ENCODE measurements around the gene GOT1. TPM values are rescaled to one million over a fixed set of nuclear protein-coding genes. Genes with fewer than 3 reads are reported as not detected.
A peak's percentile ranks its signal among the peaks of the same experiment; 100 is the strongest.

GOT1 gene
- total RNA-seq: 10 to 100 TPM in 3 of 4 donors, 1 to 10 TPM in 1; 8.6 to 19.9 (median 12.1) TPM

DNA sequence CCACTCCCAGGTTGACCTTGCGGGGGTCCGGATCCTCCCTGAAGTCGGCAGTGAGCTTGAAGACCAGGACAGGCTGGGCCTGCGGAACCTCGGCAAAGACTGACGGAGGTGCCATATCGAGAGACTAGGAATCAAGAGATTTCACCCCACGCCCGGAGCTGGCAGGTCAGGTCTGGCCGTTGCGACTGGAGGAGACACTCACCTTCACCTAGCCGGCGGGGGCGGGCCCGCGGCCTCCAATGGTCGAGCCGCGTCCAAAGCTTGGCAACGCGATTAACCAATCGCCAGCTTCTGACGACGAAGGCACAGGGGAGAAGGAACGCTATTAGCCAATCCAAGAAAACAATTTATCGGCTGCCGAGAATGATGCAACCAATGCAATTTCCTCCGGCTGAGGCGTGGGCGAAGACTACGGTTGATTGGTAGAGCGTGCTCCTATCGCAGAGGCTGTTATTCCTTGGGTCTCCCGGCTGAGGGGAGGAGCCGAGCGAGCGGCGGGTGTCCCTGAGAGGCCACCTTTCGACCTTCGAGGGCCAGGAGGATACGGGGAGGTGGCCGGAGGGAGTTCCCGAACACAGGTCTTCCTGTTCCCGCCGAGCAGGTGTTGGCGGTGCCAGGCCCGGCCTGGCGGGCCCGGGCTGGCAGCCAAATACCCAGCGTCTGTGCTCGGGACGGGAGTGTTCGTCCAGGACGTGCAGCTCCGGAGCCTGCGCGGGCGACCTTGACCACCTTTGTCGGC lies at the start of gene GOT1:
Gene GOT1, minus strand, starts transcription at position 174 of the 739 bp plus-strand sequence. Its CDS starts 59 bp downstream, at position 115.
- 1% methylated on average over 35 to 36 of the region's 59 CpGs for WGBS, 2 donors
- no peaks in the 10 kb centered on the region for H3K9me3 ChIP-seq
- peaks cover 0 to 21% (median 9%) of the 10 kb centered on the region in 4 donors for H3K4me1 ChIP-seq
- H3K4me3 ChIP-seq: peak within 1 kb of the TSS; percentile 63 to 85 (median 71)
- no peaks in the 10 kb centered on the region for H3K27me3 ChIP-seq
- peak; percentile 88 to 93 for DNase-seq (ENCODE audit: low spot score in 2 of 2)
- TF ChIP-seq POLR2A (IDR thresholded peaks at IDR 0.05): peak; percentile 62 to 73
- peak; percentile 86 to 90 for TF ChIP-seq EP300 (IDR thresholded peaks at IDR 0.05)
- TF ChIP-seq, protein P1, sequence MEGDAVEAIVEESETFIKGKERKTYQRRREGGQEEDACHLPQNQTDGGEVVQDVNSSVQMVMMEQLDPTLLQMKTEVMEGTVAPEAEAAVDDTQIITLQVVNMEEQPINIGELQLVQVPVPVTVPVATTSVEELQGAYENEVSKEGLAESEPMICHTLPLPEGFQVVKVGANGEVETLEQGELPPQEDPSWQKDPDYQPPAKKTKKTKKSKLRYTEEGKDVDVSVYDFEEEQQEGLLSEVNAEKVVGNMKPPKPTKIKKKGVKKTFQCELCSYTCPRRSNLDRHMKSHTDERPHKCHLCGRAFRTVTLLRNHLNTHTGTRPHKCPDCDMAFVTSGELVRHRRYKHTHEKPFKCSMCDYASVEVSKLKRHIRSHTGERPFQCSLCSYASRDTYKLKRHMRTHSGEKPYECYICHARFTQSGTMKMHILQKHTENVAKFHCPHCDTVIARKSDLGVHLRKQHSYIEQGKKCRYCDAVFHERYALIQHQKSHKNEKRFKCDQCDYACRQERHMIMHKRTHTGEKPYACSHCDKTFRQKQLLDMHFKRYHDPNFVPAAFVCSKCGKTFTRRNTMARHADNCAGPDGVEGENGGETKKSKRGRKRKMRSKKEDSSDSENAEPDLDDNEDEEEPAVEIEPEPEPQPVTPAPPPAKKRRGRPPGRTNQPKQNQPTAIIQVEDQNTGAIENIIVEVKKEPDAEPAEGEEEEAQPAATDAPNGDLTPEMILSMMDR (IDR thresholded peaks at IDR 0.05): peak in 2 of 5 experiments; percentile 37 to 66
- H3K27ac ChIP-seq: peak within 1 kb of the TSS; percentile 66 to 91 (median 88)
- peaks cover 0 to 17% (median 0%) of the 10 kb centered on the region in 3 donors for H3K36me3 ChIP-seq

- Histone ChIP-seq H3K27me3 (peaks cover 0 to 42% of the 10 kb centered on the region in 2 donors), H3K27ac (no peak overlapping the region), H3K4me1 (no peaks in the 10 kb centered on the region), H3K4me3 (no peak overlapping the region), H3K36me3 (no peaks in the 10 kb centered on the region), H3K9me3 (no peaks in the 10 kb centered on the region)
- DNase-seq (ENCODE audit: low spot score in 2 of 2): no peak
- 56 to 71% methylated on average over 5 of the region's 5 CpGs for WGBS, 2 donors
- TF ChIP-seq, protein P1 (IDR thresholded peaks at IDR 0.05): no peak
- TF ChIP-seq EP300 (IDR thresholded peaks at IDR 0.05) (no peak), POLR2A (IDR thresholded peaks at IDR 0.05) (no peak)
Measured at GRCh38 chr10:99470327-99470726, 39.9 kb upstream of the GOT1 start.

DNA sequence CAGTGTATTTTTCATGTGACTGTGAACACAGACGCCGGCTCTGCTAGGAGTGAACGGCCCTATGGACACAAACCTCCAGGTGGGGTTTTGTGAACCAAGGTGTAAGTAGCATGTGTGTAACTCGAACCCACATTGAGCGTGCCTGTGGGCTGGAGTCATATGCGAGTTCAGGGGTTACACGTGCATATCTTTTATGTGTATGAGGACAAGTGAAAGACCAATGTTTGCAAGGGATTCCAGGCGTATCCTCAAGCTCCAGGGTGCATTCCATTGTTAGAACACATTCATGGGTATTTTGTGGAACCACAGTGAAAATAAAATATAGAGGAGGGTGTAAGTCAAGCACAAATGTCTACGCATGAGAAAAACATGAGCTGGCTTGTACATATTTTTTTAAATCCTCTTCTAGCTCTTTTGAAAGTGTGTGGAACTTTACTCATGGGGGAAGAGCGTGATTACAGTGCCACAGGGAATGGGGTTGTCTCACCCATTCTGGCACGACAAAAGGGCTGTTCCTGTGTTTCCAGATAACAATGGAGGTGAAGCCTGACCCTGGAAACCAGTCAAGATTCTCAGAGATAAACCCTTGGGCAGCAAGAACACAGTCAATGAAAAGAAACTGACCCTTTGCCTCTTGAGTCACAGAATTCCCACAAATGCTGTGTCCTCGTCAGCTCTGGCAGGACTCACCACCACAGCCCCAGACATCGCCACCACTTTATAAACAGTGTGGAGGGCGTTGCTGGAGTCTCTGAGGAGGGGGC lies 37.0 kb upstream of the GOT1 start:
- no peak for DNase-seq (ENCODE audit: low spot score in 2 of 2)
- peaks cover 0 to 37% of the 10 kb centered on the region in 2 donors for H3K27me3 ChIP-seq
- TF ChIP-seq, protein P1 (IDR thresholded peaks at IDR 0.05): no peak
- TF ChIP-seq EP300 (IDR thresholded peaks at IDR 0.05): no peak
- TF ChIP-seq POLR2A (IDR thresholded peaks at IDR 0.05): no peak
- H3K9me3 ChIP-seq: no peaks in the 10 kb centered on the region
- no peaks in the 10 kb centered on the region for H3K4me1 ChIP-seq
- no peak overlapping the region for H3K4me3 ChIP-seq
- no peaks in the 10 kb centered on the region for H3K36me3 ChIP-seq
- 73% methylated on average over 14 of the region's 14 CpGs for WGBS, 2 donors
- no peak overlapping the region for H3K27ac ChIP-seq

DNA sequence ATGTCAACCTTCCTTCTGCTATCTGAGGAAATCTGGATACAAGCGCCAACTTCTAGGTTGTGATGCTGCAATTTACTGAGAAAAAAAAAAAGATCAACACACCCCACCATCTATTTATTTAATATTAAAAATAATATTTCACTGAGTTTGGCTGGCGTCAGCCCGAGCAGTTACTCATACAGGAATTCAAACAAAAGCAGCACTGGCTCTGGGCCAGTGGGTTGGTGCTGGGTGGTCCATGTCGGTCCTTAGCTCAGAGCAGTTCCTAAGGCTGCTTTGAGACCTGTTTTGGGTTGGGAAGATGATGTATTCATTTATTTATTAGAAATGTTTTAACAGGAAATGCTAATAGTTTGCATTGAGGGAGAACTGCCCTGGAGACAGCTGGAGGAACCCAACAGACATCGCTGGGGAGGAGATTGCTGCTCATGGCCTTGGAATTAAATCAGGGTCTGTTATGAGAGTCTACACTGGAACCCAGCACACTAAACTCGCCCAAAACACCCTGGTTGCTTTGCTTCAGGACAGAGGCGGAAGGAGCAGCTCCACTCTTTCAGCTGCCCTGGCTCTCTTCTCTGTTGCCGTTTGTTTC lies 36.3 kb upstream of the GOT1 start:
- H3K36me3 ChIP-seq: no peaks in the 10 kb centered on the region
- H3K4me1 ChIP-seq: no peaks in the 10 kb centered on the region
- no peak overlapping the region for H3K4me3 ChIP-seq
- WGBS, 2 donors: 58 to 60% methylated on average over 8 of the region's 8 CpGs
- TF ChIP-seq, protein P1 (IDR thresholded peaks at IDR 0.05): no peak
- TF ChIP-seq EP300 (IDR thresholded peaks at IDR 0.05): no peak
- DNase-seq (ENCODE audit: low spot score in 2 of 2): no peak
- H3K27ac ChIP-seq: no peak overlapping the region
- no peaks in the 10 kb centered on the region for H3K9me3 ChIP-seq
- H3K27me3 ChIP-seq: peaks cover 0 to 41% of the 10 kb centered on the region in 2 donors

All from tibial nerve (tissue), 4 donors.